Epithelial cell of esophagus (primary cell): ENCODE data around the gene PCBD1.

Source experiments
- DNase-seq: peaks from one replicate; pipeline ENCODE4 v3.0.0; 2010; ENCODE audit warnings: low read depth
- H3K4me3 ChIP-seq: 2 replicates; pipeline ENCODE4 v1.5.1; 2011; ENCODE audit warnings: mild to moderate bottlenecking, low read length, control low read depth
- CTCF ChIP-seq: IDR thresholded peaks from 2 replicates; pipeline ENCODE4 v1.5.1; 2011; ENCODE audit warnings: low read depth, mild to moderate bottlenecking, low read length, control low read depth, inconsistent platforms; ENCODE audit not compliant: insufficient read depth; ENCODE audit errors: missing control alignments

PCBD1 gene

GRCh38 chr10:70834441-70835151 is 53.8 kb downstream of the PCBD1 start:
- no peak overlapping the region for H3K4me3 ChIP-seq
- no peak for TF ChIP-seq CTCF
- DNase-seq = no peak

- H3K4me3 ChIP-seq = no peak overlapping the region
- DNase-seq = no peak
- TF ChIP-seq CTCF = no peak
These were observed 54.3 kb downstream of the PCBD1 start for GRCh38 chr10:70834021-70834420.

GRCh38 chr10:70833601-70834000 is 54.8 kb downstream of the PCBD1 start:
- no peak overlapping the region for H3K4me3 ChIP-seq
- no peak for DNase-seq

More at GRCh38 chr10:70833601-70834000, 54.8 kb downstream of the PCBD1 start:
- no peak for TF ChIP-seq CTCF
